ENCODE data around the gene TMEM233. TPM values are rescaled to one million over a fixed set of nuclear protein-coding genes. Genes with fewer than 3 reads are reported as not detected.

The TMEM233 gene
- total RNA-seq, 4 donors from 2014 or later: 0.38 TPM; not detected in 3

- H3K27ac ChIP-seq: peak overlapping the region in 2 of 4 donors; percentile 54 to 99
- H3K4me3 ChIP-seq: no peak overlapping the region
- no peaks in the 10 kb centered on the region for H3K9me3 ChIP-seq
- peaks cover 0 to 64% (median 0%) of the 10 kb centered on the region in 3 donors for H3K36me3 ChIP-seq
- no peaks in the 10 kb centered on the region for H3K27me3 ChIP-seq
- H3K4me1 ChIP-seq: peaks cover 0 to 49% (median 10%) of the 10 kb centered on the region in 4 donors
- DNase-seq: no peak
- no peak for TF ChIP-seq POLR2A (IDR thresholded peaks at IDR 0.05)
- no peak for TF ChIP-seq CTCF (IDR thresholded peaks at IDR 0.05)
These were observed 78.6 kb downstream of the TMEM233 start for GRCh38 chr12:119672194-119672593.

GRCh38 chr12:119673634-119674033 lies 80.1 kb downstream of the TMEM233 start:
- H3K27ac ChIP-seq: peak overlapping the region; percentile 49 to 99 (median 56)
- DNase-seq: peak in 1 of 3 donors; percentile 58
- TF ChIP-seq POLR2A (IDR thresholded peaks at IDR 0.05) (peak in 1 of 2 donors; percentile 7), CTCF (IDR thresholded peaks at IDR 0.05) (no peak)
- H3K9me3 ChIP-seq: no peaks in the 10 kb centered on the region
- H3K4me1 ChIP-seq: peaks cover 0 to 50% (median 10%) of the 10 kb centered on the region in 4 donors
- H3K4me3 ChIP-seq: no peak overlapping the region
- H3K27me3 ChIP-seq: no peaks in the 10 kb centered on the region
- peaks cover 0 to 79% (median 1%) of the 10 kb centered on the region in 3 donors for H3K36me3 ChIP-seq

- TF ChIP-seq POLR2A (IDR thresholded peaks at IDR 0.05) (no peak), CTCF (IDR thresholded peaks at IDR 0.05) (no peak)
These were observed 81.0 kb downstream of the TMEM233 start for GRCh38 chr12:119674560-119674959.

GRCh38 chr12:119676022-119676421 lies 82.4 kb downstream of the TMEM233 start:
- H3K27me3 ChIP-seq: no peaks in the 10 kb centered on the region
- H3K36me3 ChIP-seq: peaks cover 0 to 100% (median 7%) of the 10 kb centered on the region in 3 donors
- no peak overlapping the region for H3K4me3 ChIP-seq
- DNase-seq: no peak
- peaks cover 0 to 61% (median 10%) of the 10 kb centered on the region in 4 donors for H3K4me1 ChIP-seq
- H3K9me3 ChIP-seq: no peaks in the 10 kb centered on the region
- TF ChIP-seq POLR2A (IDR thresholded peaks at IDR 0.05): no peak
- TF ChIP-seq CTCF (IDR thresholded peaks at IDR 0.05): no peak
- peak overlapping the region in 1 of 4 donors; percentile 22 for H3K27ac ChIP-seq

More at GRCh38 chr12:119674560-119674959, 81.0 kb downstream of the TMEM233 start:
- H3K4me3 ChIP-seq: no peak overlapping the region
- DNase-seq: peak in 1 of 3 donors; percentile 55
- H3K36me3 ChIP-seq: peaks cover 0 to 88% (median 7%) of the 10 kb centered on the region in 3 donors
- no peaks in the 10 kb centered on the region for H3K27me3 ChIP-seq
- no peaks in the 10 kb centered on the region for H3K9me3 ChIP-seq
- H3K4me1 ChIP-seq: peaks cover under 1 to 56% (median 9%) of the 10 kb centered on the region in 4 donors
- peak overlapping the region; percentile 49 to 99 (median 56) for H3K27ac ChIP-seq

GRCh38 chr12:119676573-119676972 lies 83.0 kb downstream of the TMEM233 start:
- no peak for DNase-seq
- no peak overlapping the region for H3K4me3 ChIP-seq
- H3K27me3 ChIP-seq: no peaks in the 10 kb centered on the region
- peaks cover under 1 to 62% (median 10%) of the 10 kb centered on the region in 4 donors for H3K4me1 ChIP-seq
- H3K36me3 ChIP-seq: peaks cover 0 to 94% (median 7%) of the 10 kb centered on the region in 3 donors
- TF ChIP-seq POLR2A (IDR thresholded peaks at IDR 0.05): no peak
- no peaks in the 10 kb centered on the region for H3K9me3 ChIP-seq
- H3K27ac ChIP-seq: peak overlapping the region in 1 of 4 donors; percentile 22

- Histone ChIP-seq H3K27me3 (no peaks in the 10 kb centered on the region), H3K36me3 (peaks cover 0 to 76% (median 7%) of the 10 kb centered on the region in 3 donors), H3K27ac (peak overlapping the region in 2 of 4 donors; percentile 59 to 82), H3K9me3 (no peaks in the 10 kb centered on the region), H3K4me1 (peaks cover 10 to 63% (median 17%) of the 10 kb centered on the region in 4 donors), H3K4me3 (no peak overlapping the region)
- no peak for TF ChIP-seq POLR2A (IDR thresholded peaks at IDR 0.05)
- TF ChIP-seq CTCF (IDR thresholded peaks at IDR 0.05): no peak
- DNase-seq: no peak
These were observed 84.9 kb downstream of the TMEM233 start for GRCh38 chr12:119678459-119678858.

Data from Peyer's patch (tissue), 4 donors.